GOT3 (cell line): ENCODE data around the gene CPT1B.
"Not testable (repeated sequence)": the region's sequence is repeated elsewhere in the genome, so short reads cannot be mapped to it uniquely, and the experiment has no call there.

Experiments used
- DNase-seq: peaks from one replicate; lab custom pipeline; 2025; ENCODE audit warnings: mixed read lengths; lab: John Stamatoyannopoulos, UW

Gene CPT1B

DNA sequence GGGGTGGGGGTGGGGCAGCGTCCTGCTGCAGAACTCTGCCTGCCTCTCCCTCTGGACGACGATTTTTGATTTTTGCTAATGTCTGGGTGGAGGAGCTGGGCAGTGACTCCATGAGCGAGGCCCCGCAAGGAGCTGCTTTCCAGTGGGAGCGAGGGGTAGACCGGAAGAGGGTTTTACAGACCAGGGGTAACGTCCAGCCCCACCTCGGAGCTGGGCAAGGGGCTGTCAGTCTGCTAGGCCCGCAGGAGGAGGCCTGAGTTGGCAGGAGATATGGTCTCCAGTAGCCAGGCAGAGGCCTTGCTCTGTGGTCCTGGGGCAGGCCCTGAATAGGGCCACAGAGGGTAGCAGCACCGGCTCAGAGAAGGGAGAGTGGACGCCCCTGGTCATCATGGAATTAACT lies 31.4 kb upstream of the CPT1B start:
- DNase-seq, result no peak

DNA sequence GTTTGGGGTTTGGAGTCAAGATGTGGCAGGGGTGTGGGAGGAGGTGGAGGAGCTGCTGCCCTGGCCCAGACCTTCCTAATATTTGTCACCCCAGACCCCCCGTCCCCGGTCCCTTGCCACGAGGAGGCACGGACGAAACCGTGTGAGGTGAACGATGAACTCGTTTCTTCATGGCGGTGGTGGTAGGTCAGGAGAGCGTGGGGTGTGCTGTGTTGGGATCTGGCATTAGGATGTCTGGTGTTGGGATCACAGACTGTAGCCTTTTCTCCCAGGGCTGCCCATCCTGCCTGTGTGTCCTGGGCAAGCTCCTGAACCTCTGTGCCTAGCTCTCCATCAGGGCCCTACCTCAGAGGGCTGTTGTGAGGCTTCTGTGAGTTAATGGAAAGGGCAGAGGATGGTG lies 30.8 kb upstream of the CPT1B start:
- no peak for DNase-seq

DNA sequence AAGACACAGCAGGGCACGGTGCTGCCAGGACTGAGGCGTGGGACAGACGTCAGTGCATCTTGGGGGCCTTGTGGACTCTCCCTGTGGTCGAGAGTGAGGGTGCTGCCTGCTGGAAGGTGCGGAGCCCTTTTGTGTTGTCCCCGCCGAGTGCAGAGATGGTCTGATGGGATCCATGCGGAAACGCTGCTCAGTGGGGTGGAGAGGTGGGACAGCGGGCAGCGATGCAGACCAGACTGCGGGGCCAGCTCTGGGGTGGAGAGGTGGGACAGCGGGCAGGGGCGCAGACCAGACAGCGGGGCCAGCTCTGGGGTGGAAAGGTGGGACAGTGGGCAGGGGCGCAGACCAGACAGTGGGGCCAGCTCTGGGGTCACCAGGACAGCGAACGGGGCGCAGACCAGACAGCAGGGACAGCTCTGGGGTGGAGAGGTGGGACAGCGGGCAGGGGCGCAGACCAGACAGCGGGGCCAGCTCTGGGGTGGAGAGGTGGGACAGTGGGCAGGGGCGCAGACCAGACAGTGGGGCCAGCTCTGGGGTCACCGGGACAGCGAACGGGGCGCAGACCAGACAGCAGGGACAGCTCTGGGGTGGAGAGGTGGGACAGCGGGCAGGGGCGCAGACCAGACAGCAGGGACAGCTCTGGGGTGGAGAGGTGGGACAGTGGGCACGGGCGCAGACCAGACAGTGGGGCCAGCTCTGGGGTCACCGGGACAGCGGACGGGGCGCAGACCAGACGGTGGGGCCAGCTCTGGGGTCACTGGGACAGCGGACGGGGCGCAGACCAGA lies 30.0 kb upstream of the CPT1B start:
- DNase-seq, result not testable (repeated sequence)

DNA sequence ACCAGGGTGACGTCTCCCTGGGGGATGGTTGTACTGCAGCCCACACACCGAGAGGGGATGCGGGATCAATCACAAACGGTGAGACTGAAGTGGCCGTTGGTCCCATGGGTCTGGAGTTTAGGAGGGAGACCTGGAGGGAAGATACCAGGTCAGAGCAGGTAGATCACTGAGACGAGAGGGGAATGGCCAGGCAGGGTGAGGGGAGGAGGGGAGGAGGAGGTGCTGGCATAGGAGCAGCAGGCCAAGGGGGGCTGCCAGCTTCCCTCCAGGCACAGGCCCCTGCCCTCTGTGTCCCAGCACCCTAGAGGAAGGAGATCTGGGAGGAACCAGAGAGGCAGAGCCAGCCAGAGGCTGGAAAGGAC lies 29.4 kb upstream of the CPT1B start:
- no peak for DNase-seq

DNA sequence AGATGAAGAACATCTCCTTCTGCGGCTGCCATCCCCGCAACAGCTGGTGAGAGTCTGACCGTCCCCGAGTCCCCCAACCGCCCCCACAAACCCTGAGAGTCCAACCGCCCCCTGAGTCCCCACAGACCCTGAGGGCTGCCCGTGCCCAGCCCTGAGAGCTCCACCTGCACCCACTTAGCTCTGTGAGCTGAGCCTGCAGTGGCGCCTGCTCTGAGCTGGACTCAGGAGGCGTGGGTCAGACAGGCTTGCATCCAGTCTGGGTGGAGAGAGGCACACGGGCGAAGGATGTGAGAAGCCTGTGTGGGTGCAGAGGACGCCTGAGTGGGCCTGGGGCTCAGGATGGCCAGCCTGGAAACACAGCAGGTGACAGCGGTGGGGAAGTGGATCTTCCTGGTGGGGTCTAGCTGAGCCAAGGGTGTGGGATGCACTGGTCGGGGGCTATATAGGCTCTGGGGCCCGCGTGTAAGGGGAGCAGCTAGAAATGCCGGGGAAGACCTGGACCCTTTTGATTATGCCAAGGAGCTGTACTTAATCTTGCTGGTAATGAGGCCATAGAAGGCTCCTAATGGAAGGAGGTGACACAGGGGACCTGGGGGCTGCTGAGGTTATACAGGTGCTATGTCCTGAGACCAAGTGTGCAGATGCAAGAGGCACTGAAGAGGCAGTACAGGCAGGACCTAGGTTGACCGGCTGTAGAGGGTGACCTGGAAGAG lies 28.9 kb upstream of the CPT1B start:
- no peak for DNase-seq

DNA sequence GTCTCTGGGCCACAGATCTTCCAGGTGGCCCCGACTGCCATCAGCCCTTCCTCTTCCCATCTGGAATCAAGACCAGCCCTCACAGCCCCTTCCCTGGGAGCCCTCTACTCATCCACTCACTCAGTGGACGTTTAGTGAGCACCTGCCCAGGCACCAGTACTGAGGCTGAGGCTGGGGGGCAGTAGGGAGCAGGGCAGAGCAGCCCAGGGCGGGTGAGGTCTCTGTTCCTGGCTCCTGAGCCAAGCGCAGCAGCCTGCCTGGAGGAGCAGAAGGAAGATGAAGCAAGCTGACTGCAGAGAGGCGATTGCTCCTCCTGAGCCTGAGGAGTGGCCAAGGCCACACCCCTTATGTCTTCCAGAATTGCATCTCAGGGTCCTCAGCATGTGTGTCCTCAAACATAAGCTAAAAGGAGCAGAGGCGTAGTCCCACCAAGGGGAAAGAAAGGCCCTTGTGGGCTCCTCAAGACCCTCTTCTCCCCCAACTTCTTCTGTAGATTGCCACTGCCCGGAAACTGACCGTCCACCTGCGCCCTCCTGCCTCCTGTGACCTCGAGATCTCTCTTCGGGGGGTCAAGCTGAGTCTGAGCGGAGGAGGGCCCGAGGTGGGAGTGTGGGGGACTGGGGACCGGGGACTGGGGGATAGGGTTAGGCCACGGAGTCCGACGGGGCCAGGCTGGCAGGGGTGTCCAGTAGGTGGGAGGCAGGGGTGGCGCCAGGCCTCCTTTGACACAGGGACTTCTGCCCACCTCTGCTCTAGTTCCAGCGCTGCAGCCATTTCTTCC lies 28.1 kb upstream of the CPT1B start:
- DNase-seq, result no peak

DNA sequence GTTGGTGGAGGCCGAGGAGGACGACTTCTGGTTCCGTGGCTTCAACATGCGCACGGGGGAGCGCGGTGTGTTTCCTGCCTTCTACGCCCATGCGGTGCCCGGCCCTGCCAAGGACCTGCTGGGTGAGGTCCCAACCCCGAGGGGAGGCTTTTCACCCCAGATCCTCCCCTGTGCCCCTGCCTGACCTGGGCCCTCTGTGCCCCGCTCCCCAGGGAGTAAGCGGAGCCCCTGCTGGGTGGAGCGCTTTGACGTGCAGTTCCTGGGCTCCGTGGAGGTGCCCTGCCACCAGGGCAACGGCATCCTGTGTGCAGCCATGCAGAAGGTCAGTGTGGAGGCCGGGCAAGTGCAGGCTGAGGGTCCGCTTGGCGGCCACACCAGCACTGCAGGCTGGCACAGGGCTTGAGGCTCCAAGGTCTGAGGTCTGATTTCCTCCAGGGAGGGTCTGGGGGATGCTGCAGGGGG lies 27.4 kb upstream of the CPT1B start:
- no peak for DNase-seq

DNA sequence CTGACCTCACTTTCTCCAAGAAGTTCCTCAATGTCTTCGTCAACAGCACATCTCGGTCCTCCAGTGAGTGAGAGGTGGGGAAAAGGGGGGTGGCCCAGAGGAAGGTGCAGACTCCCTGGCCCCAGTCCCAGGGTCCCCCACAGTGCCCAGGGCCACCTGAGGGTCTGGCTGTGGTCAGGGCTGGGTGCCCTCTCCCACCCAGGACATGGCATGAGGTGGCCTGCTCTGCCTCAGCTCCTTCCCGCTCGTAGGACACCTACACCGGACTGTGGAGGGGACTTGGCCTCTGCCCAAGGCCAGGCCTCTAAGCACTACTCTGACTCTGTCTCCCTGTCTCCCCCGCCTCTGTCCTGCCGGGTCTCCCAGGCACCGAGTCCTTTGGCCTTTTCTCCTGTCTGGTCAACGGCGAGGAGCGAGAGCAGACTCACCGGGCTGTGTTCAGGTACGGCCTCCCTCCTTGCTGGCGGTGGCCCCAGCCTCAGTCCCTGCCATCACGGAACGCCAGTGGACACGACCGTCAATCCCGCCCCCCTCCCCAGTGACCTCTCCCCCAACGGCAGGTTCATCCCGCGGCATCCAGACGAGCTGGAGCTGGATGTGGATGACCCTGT lies 26.9 kb upstream of the CPT1B start:
- DNase-seq, result no peak

DNA sequence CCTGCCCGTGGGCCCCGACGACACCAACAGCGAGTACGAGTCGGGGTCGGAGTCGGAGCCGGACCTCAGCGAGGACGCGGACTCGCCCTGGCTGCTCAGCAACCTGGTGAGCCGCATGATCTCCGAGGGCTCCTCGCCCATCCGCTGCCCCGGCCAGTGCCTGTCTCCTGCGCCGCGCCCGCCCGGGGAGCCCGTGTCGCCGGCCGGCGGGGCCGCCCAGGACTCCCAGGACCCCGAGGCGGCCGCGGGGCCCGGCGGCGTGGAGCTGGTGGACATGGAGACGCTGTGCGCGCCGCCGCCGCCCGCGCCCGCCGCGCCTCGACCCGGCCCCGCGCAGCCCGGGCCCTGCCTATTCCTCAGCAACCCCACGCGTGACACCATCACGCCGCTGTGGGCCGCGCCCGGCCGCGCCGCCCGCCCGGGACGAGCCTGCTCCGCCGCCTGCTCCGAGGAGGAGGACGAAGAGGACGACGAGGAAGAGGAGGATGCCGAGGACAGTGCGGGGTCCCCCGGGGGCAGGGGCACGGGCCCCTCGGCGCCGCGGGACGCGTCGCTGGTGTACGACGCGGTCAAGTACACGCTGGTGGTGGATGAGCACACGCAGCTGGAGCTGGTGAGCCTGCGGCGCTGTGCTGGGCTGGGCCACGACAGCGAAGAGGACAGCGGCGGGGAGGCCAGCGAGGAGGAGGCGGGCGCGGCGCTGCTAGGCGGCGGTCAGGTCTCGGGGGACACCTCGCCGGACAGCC lies 26.2 kb upstream of the CPT1B start:
- no peak for DNase-seq

DNA sequence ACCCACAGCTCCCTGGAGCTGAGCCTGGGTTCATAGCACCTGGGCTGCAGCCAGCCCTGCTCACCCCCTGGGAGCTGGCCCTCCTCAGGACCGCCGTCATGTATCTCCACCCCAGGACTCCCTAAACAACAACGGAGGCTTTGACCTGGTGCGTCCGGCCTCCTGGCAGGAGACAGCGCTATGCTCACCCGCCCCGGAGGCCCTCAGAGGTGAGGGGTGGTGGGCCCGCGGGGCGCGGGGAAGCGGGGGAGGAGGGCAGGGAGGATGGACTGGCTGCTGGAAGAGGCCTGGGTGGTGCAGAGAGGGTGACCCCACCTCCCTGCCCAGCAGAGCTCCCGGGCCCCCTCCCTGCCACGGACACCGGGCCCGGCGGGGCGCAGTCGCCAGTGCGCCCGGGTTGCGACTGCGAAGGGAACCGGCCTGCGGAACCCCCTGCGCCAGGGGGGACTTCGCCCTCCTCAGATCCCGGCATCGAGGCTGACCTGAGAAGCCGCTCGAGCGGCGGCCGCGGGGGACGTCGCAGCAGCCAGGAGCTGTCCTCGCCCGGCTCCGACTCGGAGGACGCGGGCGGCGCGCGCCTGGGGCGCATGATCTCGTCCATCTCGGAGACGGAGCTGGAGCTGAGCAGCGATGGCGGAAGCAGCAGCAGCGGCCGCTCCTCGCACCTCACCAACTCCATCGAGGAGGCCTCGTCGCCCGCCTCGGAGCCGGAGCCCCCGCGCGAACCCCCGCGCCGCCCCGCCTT lies 25.5 kb upstream of the CPT1B start:
- DNase-seq, result no peak

DNA sequence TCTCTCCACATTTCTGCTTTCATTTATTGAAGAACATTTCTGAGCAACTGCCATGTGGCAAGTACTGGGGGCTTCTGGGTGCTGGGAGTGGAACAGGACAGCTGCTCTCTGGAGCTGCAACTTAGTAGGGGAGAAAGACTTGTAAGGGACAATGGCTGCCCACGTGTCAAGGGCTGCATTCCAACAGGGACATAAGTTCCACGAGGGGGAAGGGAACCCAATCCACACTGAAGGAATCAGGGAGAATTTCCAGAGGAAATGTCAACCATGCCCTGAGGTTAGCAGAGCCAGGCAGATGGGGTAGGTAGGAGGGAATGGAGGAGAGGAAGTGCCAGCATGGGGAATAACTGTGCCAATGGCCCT lies 24.1 kb upstream of the CPT1B start:
- DNase-seq, result no peak

DNA sequence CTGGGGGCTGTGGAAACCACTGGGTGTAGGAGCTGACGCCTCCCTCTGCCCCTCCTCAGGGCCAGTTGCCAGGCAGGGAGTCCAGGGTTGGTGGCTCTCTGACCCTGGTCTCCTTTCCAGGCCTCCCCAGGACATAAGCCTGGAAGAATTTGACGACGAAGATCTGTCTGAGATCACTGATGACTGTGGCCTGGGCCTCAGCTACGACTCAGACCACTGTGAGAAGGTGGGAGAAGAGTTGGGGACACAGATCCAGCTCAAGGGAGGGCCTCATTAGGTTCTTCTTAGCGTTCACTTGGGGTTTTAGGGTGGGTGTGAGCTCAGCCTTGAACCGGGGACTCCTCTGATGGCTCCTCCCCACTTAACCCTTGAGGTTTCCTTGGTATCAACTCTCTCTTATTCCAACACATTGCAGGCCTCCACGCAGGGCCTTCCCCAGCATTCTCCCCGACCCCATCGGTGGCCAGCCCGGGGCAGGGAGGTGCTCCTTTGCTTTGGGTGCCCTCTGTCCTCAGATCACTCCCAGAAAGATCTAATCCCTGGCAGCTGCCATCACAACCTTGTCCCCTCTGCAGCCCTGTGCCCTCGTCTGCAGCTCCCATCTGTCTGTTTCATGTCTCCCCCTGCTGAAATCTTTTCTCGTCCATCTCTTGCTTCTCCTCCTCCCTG lies 23.6 kb upstream of the CPT1B start:
- DNase-seq, result no peak

DNA sequence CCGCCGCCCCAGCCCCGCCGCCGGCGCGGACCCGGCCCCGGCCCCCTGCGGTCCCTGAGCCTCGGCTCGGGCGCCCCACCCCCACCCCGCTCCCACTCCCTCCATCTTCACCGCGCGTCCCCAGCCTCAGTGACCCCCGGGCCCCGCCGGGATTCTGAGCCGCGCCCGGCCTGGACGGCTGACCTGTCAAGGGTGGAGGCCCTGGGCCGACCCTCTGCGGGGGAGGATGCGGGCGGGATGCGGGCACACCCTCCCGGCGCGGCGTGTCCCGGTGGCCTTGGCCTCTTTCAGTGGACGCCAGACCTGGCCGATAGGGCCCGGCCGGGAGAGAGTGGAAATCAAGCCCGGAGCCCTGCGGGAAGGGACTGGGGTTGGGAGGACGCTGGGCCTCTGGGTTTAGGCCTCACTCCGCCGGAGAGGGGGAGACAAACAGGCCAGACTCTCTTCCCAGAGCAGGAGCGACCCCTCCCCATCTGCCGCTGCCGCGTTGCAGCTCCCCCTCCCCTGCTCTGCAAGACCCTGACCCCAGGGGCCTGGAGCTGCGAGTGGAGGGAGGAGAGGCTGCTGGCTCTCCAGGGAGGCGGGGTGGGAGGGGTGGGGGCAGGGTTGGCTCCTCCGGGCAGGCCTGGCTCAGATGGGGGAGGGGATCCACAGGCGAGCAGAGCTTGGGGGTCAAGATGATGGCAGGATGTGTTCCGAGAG lies 22.9 kb upstream of the CPT1B start:
- no peak for DNase-seq

DNA sequence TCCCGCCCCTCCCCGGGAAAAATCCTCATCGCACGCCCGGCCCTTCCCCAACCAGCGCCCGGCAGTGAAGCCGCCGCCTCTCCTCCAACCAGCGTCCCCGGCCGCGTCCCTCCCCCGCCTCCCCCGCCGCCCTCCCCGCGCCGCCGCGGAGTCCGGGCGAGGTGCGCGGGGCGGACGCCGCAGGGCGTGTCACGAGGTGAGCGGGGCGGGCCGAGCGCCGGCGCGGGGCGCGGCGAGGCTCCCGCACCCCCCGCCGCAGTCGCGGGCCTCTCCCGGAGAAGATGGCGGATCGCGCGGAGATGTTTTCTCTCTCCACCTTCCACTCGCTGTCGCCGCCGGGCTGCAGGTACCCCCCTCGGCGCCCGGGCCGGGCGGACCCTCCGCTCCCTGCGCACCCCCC lies 22.3 kb upstream of the CPT1B start, which contains the start of gene MAPK8IP2:
Gene MAPK8IP2, plus strand, starts transcription at position 256 of the 400 bp plus-strand sequence. Its CDS starts 26 bp downstream, at position 282.
- DNase-seq, result no peak

DNA sequence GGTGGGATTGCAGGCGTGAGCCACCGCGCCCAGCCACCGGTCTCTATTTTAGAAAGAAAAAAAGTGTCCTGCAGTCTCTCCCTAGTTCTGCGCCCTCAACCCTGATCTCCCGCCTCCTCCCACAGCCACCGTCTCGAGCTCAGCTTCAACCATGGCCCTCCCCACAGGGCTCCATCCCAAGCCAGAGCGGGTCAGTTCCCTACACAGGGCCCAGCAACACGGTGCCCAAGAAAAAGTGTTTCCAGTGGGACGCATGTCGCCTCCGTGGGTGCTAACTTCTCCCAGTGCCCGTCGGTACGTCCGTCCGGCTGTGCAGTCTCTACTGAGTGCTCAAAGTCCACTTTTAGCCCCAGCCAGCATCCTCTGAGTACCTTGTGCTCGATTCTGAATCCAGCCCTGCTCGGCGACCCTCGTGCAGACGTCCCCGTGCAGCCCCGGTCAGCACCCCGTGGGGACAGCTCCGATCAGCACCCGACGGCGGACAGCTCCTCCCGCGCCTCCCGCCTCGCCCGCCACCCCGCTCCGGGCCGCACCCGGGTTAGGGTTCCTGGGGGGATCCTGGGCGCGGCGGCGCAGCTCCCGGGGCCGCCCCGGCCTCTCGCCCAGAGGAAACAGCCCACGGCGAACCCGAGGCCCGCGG lies 21.7 kb upstream of the CPT1B start:
- no peak for DNase-seq

DNA sequence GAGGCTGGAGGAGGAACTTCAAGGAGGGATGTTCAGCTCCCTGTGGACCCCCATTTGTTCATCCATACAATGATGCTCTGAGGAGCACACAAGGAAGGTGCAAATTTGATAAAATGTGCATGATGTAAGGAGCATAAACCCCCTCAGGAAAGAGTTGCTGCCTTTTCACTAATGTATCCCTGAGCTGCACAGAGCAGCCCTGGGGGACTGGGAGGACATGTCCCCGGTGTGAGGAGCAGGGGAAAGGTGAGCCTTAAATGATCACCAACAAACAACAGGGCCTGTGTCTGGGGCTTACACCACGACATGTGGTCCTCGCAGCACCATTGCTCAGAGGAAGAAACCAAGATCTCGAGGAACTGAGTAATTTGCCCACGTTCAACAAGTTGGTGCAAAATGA lies 18.9 kb upstream of the CPT1B start:
- DNase-seq, result no peak

DNA sequence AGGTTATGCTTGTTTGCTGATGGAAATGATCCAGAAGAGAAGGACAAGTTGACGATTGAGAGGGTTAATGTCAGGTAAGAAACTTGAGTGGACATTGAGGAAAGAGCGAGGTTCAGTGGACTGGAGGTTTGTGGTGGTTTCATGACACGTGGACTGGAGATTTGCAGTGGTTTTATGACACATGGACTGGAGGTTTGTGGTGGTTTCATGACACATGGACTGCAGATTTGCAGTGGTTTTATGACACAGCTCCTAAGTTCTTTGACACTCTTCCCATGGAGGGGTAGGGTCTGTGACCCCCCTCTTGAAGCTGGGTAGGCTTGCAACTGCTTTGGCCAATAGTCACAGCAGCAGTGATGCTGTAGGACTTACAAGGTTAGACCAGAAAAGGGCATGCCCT lies 17.0 kb upstream of the CPT1B start:
- no peak for DNase-seq

DNA sequence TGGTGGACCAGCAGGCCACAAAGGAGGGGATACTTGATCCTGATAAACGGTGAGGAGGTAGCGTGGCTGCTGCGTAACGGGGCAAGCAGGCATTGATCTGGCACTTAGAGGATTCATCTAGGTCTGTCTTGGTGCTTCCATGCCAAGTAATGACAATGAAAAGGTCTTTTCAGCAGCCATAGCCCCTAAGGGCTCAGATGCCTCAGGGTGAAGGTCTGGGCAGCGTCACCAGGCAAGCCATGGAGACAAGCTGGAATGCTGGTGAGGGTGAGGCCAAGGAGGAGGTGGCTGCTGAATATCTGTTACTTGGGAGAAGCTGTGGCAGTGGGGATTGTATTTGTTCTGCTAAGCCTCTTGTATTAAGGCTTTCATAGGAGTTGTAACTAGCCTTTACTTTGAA lies 9.2 kb upstream of the CPT1B start:
- DNase-seq, result no peak

DNA sequence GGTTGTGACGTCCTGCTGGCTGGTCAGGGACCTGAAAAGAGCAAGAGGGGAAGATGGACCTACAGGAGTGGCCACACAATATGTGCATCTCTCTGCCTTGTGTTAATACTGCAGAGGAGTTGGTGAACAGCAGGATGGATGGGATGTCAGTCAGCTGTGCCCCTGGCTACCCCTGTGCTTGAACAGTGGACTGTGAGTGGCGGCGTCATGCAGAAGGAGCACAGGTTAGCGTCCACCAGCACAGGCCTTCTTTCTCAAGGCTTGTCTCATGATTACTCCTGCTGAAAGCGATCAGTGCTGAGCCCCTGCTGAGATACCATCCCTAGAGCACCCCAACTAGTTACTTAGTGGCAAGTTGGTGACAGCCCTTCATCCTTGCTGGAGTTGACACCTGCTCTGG lies 8.2 kb upstream of the CPT1B start:
- no peak for DNase-seq
